ENCODE results near the gene ZBTB24. TPM values are rescaled to one million over a fixed set of nuclear protein-coding genes. Genes with fewer than 3 reads are reported as not detected.
A peak's percentile ranks its signal among the peaks of the same experiment; 100 is the strongest.
"Not testable (repeated sequence)": the region's sequence is repeated elsewhere in the genome, so short reads cannot be mapped to it uniquely, and the experiment has no call there.

ZBTB24 gene
- total and polyA plus RNA-seq, 2 experiments from 2014 or later: 2.6 to 5.3 TPM

DNA sequence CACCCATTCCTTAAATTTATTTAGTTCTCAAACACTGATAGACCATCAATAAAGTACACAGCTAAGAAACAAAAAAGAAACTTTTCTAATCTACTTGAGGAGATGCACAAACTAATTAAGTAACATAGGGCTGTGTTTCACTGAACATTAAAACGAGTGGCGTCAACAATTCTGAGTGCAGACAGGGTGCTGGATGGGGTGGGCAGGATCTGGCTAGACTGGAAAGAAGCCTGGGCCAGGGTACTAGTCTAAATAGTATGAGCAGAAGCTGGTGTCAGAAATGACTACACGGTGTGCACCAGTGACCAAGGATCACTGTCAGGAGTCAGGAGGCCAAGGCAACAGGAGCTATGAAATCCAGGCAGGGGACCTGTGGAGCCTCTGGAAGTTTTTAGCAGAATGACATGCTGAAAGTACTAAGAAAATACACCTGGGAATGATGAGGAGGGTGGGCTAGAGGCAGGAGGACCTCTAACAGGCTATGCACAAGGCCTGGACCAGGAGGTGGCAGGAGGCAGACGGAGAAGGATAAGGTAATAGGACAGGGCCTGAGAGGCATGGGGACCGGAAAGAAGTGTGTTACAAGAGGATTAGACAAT is 13.3 kb downstream of the ZBTB24 start:
- Histone ChIP-seq H3K4me3 (no peak overlapping the region), H3K27ac (no peak overlapping the region), H3K27me3 (no peaks in the 10 kb centered on the region), H3K9me3 (ENCODE audit: low read depth) (no peaks in the 10 kb centered on the region), H3K4me1 (ENCODE audit: low read depth) (peaks cover 4% of the 10 kb centered on the region), H3K36me3 (peaks cover 21% of the 10 kb centered on the region)
- no peak for DNase-seq (ENCODE audit: low read depth in 1 of 2, low spot score in 1 of 2)
- TF ChIP-seq, protein P1, sequence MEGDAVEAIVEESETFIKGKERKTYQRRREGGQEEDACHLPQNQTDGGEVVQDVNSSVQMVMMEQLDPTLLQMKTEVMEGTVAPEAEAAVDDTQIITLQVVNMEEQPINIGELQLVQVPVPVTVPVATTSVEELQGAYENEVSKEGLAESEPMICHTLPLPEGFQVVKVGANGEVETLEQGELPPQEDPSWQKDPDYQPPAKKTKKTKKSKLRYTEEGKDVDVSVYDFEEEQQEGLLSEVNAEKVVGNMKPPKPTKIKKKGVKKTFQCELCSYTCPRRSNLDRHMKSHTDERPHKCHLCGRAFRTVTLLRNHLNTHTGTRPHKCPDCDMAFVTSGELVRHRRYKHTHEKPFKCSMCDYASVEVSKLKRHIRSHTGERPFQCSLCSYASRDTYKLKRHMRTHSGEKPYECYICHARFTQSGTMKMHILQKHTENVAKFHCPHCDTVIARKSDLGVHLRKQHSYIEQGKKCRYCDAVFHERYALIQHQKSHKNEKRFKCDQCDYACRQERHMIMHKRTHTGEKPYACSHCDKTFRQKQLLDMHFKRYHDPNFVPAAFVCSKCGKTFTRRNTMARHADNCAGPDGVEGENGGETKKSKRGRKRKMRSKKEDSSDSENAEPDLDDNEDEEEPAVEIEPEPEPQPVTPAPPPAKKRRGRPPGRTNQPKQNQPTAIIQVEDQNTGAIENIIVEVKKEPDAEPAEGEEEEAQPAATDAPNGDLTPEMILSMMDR (IDR thresholded peaks at IDR 0.05; ENCODE audit: low read depth, low read length): no peak

DNA sequence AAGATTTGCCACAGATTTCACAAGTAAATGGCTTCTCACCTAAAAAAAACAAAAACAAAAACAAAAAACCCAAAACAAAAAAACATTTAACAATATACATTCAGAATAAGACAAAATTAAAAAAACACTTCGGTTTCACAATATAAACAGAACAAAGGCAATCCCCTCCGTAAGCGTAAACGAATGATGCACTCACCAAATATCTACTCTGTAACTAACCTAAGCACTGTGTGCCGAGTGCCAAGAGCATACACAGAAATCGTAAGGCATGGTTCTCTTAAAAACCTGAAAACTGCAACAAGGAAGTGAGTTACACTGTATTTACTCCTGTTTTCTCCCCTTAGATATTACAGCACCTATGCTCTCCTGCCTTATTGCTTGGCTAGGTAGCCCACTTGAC is 15.3 kb downstream of the ZBTB24 start:
- Histone ChIP-seq H3K4me3 (no peak overlapping the region), H3K27me3 (no peaks in the 10 kb centered on the region), H3K36me3 (peaks cover 21% of the 10 kb centered on the region), H3K27ac (no peak overlapping the region), H3K4me1 (ENCODE audit: low read depth) (peaks cover 4% of the 10 kb centered on the region), H3K9me3 (ENCODE audit: low read depth) (no peaks in the 10 kb centered on the region)
- DNase-seq (ENCODE audit: low read depth in 1 of 2, low spot score in 1 of 2): no peak
- TF ChIP-seq, protein P1 (IDR thresholded peaks at IDR 0.05; ENCODE audit: low read depth, low read length): no peak

DNA sequence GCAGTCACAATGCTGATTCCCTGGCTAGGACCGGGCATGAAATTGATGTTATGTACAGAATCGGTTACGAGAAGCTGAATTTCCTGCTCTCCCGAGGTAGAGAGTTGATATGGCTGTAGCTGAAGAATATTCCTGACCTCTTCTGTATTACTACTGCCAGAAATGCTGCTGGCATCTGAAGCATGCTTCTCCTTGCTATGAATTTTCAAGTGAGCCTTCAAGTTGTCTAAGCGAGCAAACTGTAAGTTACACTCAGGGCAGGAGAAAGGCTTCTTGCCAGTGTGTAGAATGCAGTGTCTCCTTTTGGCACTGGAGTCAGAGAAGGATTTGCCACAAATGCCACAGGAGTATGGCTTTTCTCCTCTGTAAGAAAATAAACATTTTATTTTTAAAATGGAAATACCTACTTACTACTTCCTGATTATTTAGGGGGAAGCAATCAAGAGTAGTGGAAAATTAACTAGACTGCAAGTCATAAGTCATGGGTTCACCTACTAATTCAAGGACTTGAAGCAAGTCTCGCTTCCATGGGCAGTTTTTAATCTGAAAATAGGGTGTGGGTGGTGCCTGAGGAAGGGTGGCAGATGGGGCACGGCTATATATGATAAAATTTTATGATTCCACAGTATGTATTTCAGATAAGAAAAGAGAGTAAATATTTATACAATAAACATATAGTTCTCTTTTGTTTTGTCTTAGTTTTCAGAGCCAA is 16.7 kb downstream of the ZBTB24 start:
- Histone ChIP-seq H3K4me1 (ENCODE audit: low read depth) (peaks cover 4% of the 10 kb centered on the region), H3K27me3 (no peaks in the 10 kb centered on the region), H3K36me3 (peaks cover 21% of the 10 kb centered on the region), H3K9me3 (ENCODE audit: low read depth) (no peaks in the 10 kb centered on the region), H3K27ac (peak overlapping the region; percentile 48), H3K4me3 (no peak overlapping the region)
- TF ChIP-seq, protein P1 (IDR thresholded peaks at IDR 0.05; ENCODE audit: low read depth, low read length): no peak
- peak in 1 of 2 donors; percentile 20 for DNase-seq (ENCODE audit: low read depth in 1 of 2, low spot score in 1 of 2)

DNA sequence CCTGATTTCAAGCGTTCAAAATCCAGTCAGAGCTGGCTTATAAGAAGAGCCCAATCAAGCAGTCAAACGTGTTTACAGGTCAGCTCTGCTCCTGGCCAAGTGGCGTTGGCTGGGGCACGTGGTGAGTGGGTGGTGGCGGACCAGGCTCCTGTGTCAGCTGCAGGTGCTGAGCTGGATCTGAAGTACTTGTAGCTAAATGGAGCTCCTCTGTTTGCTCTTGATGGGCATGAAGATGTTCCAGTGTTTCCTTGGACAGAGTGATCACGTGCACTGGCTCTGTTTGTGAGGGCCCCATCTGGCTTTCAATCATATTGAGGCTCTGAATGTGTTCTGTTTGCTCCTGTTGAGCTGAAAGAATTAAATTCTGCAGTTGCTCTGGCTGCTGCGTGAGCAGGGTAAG is 17.2 kb downstream of the ZBTB24 start:
- no peaks in the 10 kb centered on the region for H3K9me3 ChIP-seq (ENCODE audit: low read depth)
- H3K27ac ChIP-seq: peak overlapping the region; percentile 48
- no peaks in the 10 kb centered on the region for H3K27me3 ChIP-seq
- peak in 1 of 2 donors; percentile 34 for DNase-seq (ENCODE audit: low read depth in 1 of 2, low spot score in 1 of 2)
- TF ChIP-seq, protein P1 (IDR thresholded peaks at IDR 0.05; ENCODE audit: low read depth, low read length): no peak
- peaks cover 4% of the 10 kb centered on the region for H3K4me1 ChIP-seq (ENCODE audit: low read depth)
- peaks cover 21% of the 10 kb centered on the region for H3K36me3 ChIP-seq
- H3K4me3 ChIP-seq: no peak overlapping the region

DNA sequence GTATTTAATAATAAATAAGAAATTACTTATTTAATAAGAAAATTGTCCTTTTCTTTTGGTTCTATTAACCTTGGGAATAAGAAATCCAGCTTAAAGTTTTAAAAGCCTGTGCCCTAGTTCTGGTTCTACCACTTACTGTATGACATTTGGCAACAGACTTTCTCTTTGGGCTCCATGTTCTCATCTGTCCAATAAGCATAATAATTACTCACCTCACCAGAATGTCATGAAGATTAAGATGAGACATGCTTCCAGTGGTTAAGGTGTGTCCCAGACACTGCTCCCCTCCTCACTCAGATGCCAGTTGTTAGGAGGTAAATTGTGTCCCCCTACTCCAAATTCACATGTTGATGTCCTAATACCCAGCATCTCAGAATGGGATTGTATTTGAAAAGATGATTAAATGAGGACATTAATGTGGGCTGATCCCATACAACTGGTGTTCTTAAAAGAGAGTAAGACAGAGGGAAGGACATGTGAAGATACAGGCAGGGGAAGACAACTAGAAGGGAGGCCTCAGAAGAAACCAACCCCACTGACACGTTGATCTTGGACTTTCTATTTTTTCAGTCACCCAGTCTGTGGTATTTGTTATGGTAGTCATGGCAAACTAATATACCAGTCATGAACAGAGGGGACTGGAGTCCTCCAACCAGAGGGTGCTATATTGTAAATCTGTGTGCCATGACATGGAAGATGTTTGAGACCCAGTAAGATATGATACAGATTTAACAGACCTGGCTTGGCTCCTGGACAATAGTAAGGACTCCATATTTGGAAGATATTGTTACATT is 21.1 kb downstream of the ZBTB24 start:
- H3K36me3 ChIP-seq: peaks cover 13% of the 10 kb centered on the region
- TF ChIP-seq, protein P1 (IDR thresholded peaks at IDR 0.05; ENCODE audit: low read depth, low read length): no peak
- H3K27me3 ChIP-seq: no peaks in the 10 kb centered on the region
- no peak overlapping the region for H3K4me3 ChIP-seq
- H3K27ac ChIP-seq: no peak overlapping the region
- DNase-seq (ENCODE audit: low read depth in 1 of 2, low spot score in 1 of 2): no peak
- no peaks in the 10 kb centered on the region for H3K9me3 ChIP-seq (ENCODE audit: low read depth)
- H3K4me1 ChIP-seq (ENCODE audit: low read depth): peaks cover 4% of the 10 kb centered on the region

DNA sequence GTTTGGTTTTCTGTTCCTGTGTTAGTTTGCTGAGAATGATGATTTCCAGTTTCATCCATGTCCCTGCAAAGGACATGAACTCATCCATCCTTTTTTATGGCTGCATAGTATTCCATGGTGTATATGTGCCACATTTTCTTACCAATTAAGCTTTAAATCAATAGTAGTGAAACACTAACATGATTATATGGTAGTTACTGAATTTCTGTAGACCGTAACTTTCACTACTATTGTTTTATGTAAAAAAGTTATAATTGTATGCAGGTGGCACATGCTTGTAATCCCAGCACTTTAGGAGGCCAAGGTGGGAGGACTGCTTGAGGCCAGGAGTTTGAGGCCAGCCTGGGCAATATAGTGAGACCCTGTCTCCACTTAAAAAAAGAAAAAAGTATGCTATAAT is 21.8 kb downstream of the ZBTB24 start:
- not testable (repeated sequence) for H3K27me3 ChIP-seq; H3K27ac ChIP-seq; H3K4me3 ChIP-seq; H3K9me3 ChIP-seq (ENCODE audit: low read depth); H3K4me1 ChIP-seq (ENCODE audit: low read depth); DNase-seq (ENCODE audit: low read depth in 1 of 2, low spot score in 1 of 2)
- H3K36me3 ChIP-seq: peaks cover 12% of the 10 kb centered on the region

All from cardiac muscle cell (in vitro differentiated cells and primary cell).